GM12878 (cell line): ENCODE results near the gene HMGN1. TPM values are rescaled to one million over a fixed set of nuclear protein-coding genes. Genes with fewer than 3 reads are reported as not detected.

Source experiments
- ATAC-seq: fragments of 200-7000 bp; cut with Tn5 transposase; 3 replicates; pipeline ENCODE4 v1.9.1; 2020; ENCODE audit warnings: mild to moderate bottlenecking, moderate library complexity
- BruUV-seq: library from RNA; stranded (reverse); fragments of 400-500 nt; replicated peaks from 2 replicates; lab custom pipeline; 2021; lab: Mats Ljungman, UMichigan
- CTCF ChIA-PET: fragments of 300-600 bp; sonication (Branson Sonifier 250); formaldehyde crosslinking; extraction: SDS; loops from one replicate; lab custom pipeline; 2021; ENCODE audit warnings: inconsistent platforms; lab: Yijun Ruan, JAX
- POLR2A ChIA-PET: fragments of 350-600 bp; formaldehyde crosslinking; extraction: SDS; loops from one replicate; lab custom pipeline; 2021; ENCODE audit warnings: inconsistent platforms; lab: Charles Lee
- RAD21 ChIA-PET: fragments of 300-600 bp; sonication (Branson Sonifier 250); formaldehyde crosslinking; loops from one replicate; lab custom pipeline; 2023; ENCODE audit warnings: antibody characterized with exemption; ENCODE audit not compliant: unreplicated experiment; lab: Charles Lee
- SMC1A ChIA-PET: fragments of 300-600 bp; sonication (Branson Sonifier 250); formaldehyde crosslinking; loops from one replicate; lab custom pipeline; 2023; ENCODE audit not compliant: unreplicated experiment, uncharacterized antibody; lab: Charles Lee
- DNase-seq: peaks from one replicate; pipeline ENCODE4 v3.0.0-alpha.2; 2011; ENCODE audit warnings: low read depth, low spot score
- FAIRE-seq: peaks from 3 replicates; lab custom pipeline; 2011; peaks lifted over from hg19 to GRCh38; lab: Jason Lieb, UNC
- H2AFZ ChIP-seq: 2 replicates; pipeline ENCODE4 v1.6.0; 2011; ENCODE audit warnings: low read depth, low read length, control low read depth; ENCODE audit not compliant: control insufficient read depth
- H3K27ac ChIP-seq: 2 replicates; pipeline ENCODE4 v1.5.1; 2011; ENCODE audit warnings: control low read depth; ENCODE audit not compliant: control insufficient read depth, insufficient read depth
- H3K27me3 ChIP-seq, 2 experiments: replicated peaks in 1 of 2; 2 replicates each; pipeline versions ENCODE4 v1.6.0 to v1.6.1; 2011; ENCODE audit warnings: low read length in 1 of 2; ENCODE audit not compliant: control insufficient read depth in 2 of 2, insufficient read depth in 2 of 2
- H3K36me3 ChIP-seq, 2 experiments: 2 replicates each; pipeline ENCODE4 v1.5.1; 2011; ENCODE audit warnings: low read length in 1 of 2; ENCODE audit not compliant: control insufficient read depth in 2 of 2, insufficient read depth in 2 of 2
- H3K4me1 ChIP-seq: 2 replicates; pipeline ENCODE4 v1.6.1; 2011; ENCODE audit warnings: mild to moderate bottlenecking, low read length, moderate library complexity, mixed read lengths; ENCODE audit not compliant: control insufficient read depth, insufficient read depth
- H3K4me2 ChIP-seq: 2 replicates; pipeline ENCODE4 v1.6.0; 2011; ENCODE audit warnings: control low read depth; ENCODE audit not compliant: control insufficient read depth, insufficient read depth
- H3K4me3 ChIP-seq: fragments of 200-600 bp; sonication (generic); 2 replicates; pipeline ENCODE4 v1.5.1; 2016
- H3K79me2 ChIP-seq: 2 replicates; pipeline ENCODE4 v1.6.0; 2011; ENCODE audit warnings: low read length; ENCODE audit not compliant: control insufficient read depth, insufficient read depth
- H3K9ac ChIP-seq: 2 replicates; pipeline ENCODE4 v1.8.0; 2011; ENCODE audit warnings: low read length, control low read depth, mixed read lengths; ENCODE audit not compliant: control insufficient read depth, insufficient read depth
- H3K9me3 ChIP-seq: replicated peaks from 3 replicates; pipeline ENCODE4 v1.5.1; 2011; ENCODE audit warnings: mild to moderate bottlenecking, low read length; ENCODE audit not compliant: control insufficient read depth, insufficient read depth
- H4K20me1 ChIP-seq: 2 replicates; pipeline ENCODE4 v1.6.0; 2011; ENCODE audit not compliant: control insufficient read depth, insufficient read depth
- BHLHE40 ChIP-seq, 2 experiments: fragments of 450-650 bp in 1 of 2; IDR thresholded peaks; 2 replicates each; pipeline ENCODE4 v1.6.1; 2011 to 2017; ENCODE audit warnings: low read depth in 2 of 2, borderline replicate concordance in 1 of 2, improper control_type of control experiment in 1 of 2, low read length in 1 of 2, mild to moderate bottlenecking in 1 of 2
- ELK1 ChIP-seq: IDR thresholded peaks from 2 replicates; pipeline ENCODE4 v1.6.1; 2012; ENCODE audit warnings: low read depth, low read length, improper control_type of control experiment
- GATAD2B ChIP-seq: fragments of 450-650 bp; conservative IDR thresholded peaks from 2 replicates; pipeline ENCODE4 v1.6.1; 2017; ENCODE audit warnings: low read depth, mild to moderate bottlenecking, moderate library complexity
- HCFC1 ChIP-seq: fragments of 150-350 bp; IDR thresholded peaks from 2 replicates; pipeline ENCODE4 v1.6.1; 2014; ENCODE audit warnings: low read length
- MXI1 ChIP-seq: fragments of 150-350 bp; IDR thresholded peaks from 2 replicates; pipeline ENCODE4 v1.6.1; 2011; ENCODE audit warnings: low read depth, mild to moderate bottlenecking, inconsistent platforms, low read length, improper control_type of control experiment
- NFYA ChIP-seq: IDR thresholded peaks from 2 replicates; pipeline ENCODE4 v1.6.1; 2011; ENCODE audit warnings: low read depth, mild to moderate bottlenecking, low read length, improper control_type of control experiment, borderline replicate concordance
- RCOR1 ChIP-seq: conservative IDR thresholded peaks from 2 replicates; pipeline ENCODE4 v1.6.1; 2012; ENCODE audit warnings: low read depth, low read length, improper control_type of control experiment
- TBL1XR1 ChIP-seq: IDR thresholded peaks from 2 replicates; pipeline ENCODE4 v1.6.1; 2012; ENCODE audit warnings: low read depth, low read length, improper control_type of control experiment
- WRNIP1 ChIP-seq: IDR thresholded peaks from 2 replicates; pipeline ENCODE4 v1.6.1; 2011; ENCODE audit warnings: low read depth, low read length, improper control_type of control experiment, borderline replicate concordance
- ZNF687 ChIP-seq: fragments of 450-650 bp; IDR thresholded peaks from 2 replicates; pipeline ENCODE4 v1.6.1; 2017; ENCODE audit warnings: mild to moderate bottlenecking, moderate library complexity
- WGBS: methylation state at CpG from one replicate; pipeline ENCODE4 v1.1.6; 2016; ENCODE audit warnings: low lambda C conversion rate; ENCODE audit not compliant: insufficient replicate concordance, insufficient coverage; ENCODE audit errors: missing lambda C conversion rate; 5-methylcytosine and 5-hydroxymethylcytosine counted together
- in situ Hi-C: fragments of 300-500 bp; cut with MboI; formaldehyde crosslinking; loops from 9 replicates; pipeline ENCODE4 v1.14.3; 2018; ENCODE audit warnings: mixed read lengths
- intact Hi-C: fragments of 100-400 bp; cut with micrococcal nuclease; formaldehyde crosslinking; loops from one replicate; pipeline ENCODE4 v1.14.2; 2022; ENCODE audit not compliant: unreplicated experiment
- polyA plus RNA-seq, 11 experiments: library from polyadenylated mRNA; depleted of rRNA in 4 of 11; unstranded in 6 of 11; stranded (reverse) in 5 of 11; fragments of >200 nt; fragmentation: Nextera tagmentation in 4 of 11; fragmentation: Illumina TruSeq in 1 of 11; extraction: Ambion mirVana in 4 of 11; extraction: Trizol in 1 of 11; gene quantifications; 1 replicate in 1 of 11; 2 replicates in 10 of 11; pipeline versions ENCODE4 v1.2.1 to v1.2.3, GENCODE V29; 2011 to 2016; ENCODE audit warnings: inconsistent platforms in 2 of 11, missing spikeins in 2 of 11, low read depth in 1 of 11
- total RNA-seq, 4 experiments: library from RNA; depleted of rRNA in 3 of 4; stranded (reverse); fragments of >200 nt in 3 of 4; fragmentation: Illumina TruSeq in 1 of 4; extraction: Trizol in 1 of 4; gene quantifications; 2 replicates each; pipeline versions ENCODE4 v1.2.1 to v1.2.3, GENCODE V29; 2013 to 2021

The HMGN1 gene
- total and polyA plus RNA-seq, 10 of the 15 experiments (the other 5 are each of a cell fraction or from before 2014, with no cell fraction given): 120 to 798 (median 396) TPM

DNA sequence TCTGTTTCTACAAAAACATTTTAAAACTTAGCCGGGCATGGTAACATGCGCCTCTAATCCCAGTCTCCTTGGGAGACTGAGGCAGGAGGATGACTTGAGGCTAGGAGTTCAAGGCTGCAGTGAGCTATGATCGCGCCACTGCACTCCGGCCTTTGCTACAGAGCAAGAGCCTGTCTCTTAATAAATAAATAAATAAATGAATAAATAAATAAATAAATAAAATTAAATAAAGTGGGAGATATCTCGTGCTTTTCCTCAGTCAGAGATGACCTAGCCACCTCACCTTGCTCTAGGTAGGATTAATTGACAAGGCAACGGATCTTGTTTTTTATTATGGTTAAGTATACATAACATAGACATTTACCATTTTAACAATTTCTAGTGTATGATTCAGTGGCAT, 21.2 kb downstream of the HMGN1 start (continued):
- TF ChIP-seq ZNF687: no peak
- no peak for TF ChIP-seq HCFC1
- no peak for TF ChIP-seq WRNIP1
- no peak for TF ChIP-seq ELK1

- Histone ChIP-seq H3K9ac (no peak overlapping the region), H2AFZ (no peak overlapping the region), H4K20me1 (no peaks in the 10 kb centered on the region), H3K27me3 (no peaks in the 10 kb centered on the region), H3K4me2 (no peak overlapping the region), H3K79me2 (no peaks in the 10 kb centered on the region), H3K4me3 (no peak overlapping the region), H3K4me1 (no peaks in the 10 kb centered on the region), H3K9me3 (no peaks in the 10 kb centered on the region), H3K36me3 (no peaks in the 10 kb centered on the region), H3K27ac (no peak overlapping the region)
- WGBS: 55% methylated on average over 7 of the region's 7 CpGs
- intact Hi-C loops (no loop called here), in situ Hi-C loops (no loop called here)
- CTCF ChIA-PET: interaction anchor here (1.1 kb wide), 1 partner anchor 50 kb away, joined by 3 read pairs; no protein-coding TSS in a partner anchor
- ATAC-seq: no peak
- POLR2A ChIA-PET: no interaction called here
- DNase-seq: no peak
- SMC1A ChIA-PET: interaction anchor here (0.8 kb wide), 1 partner anchor 12 kb away, joined by 3 read pairs; no protein-coding TSS in a partner anchor
- BruUV-seq: no TSS peak
- no peak for FAIRE-seq
- RAD21 ChIA-PET: no interaction called here
- no peak for TF ChIP-seq TBL1XR1
- no peak for TF ChIP-seq BHLHE40 (IDR thresholded peaks at IDR 0.05; ENCODE audit: borderline replicate concordance in 1 of 2, low read depth in 2 of 2, low read length in 1 of 2)
- no peak for TF ChIP-seq RCOR1
- no peak for TF ChIP-seq ZNF687
- no peak for TF ChIP-seq MXI1
- no peak for TF ChIP-seq GATAD2B
- TF ChIP-seq NFYA: no peak
These were observed 22.1 kb downstream of the HMGN1 start for GRCh38 chr21:39326607-39327307.
